Erythroblast (primary cell): Measurements from ENCODE around the gene THADA.

Experiments used
- GATA1 ChIP-seq: IDR thresholded peaks from 2 replicates; pipeline ENCODE4 v1.6.1; 2011; ENCODE audit warnings: low read depth, mild to moderate bottlenecking, control low read depth, low read length, moderate library complexity
- POLR2A ChIP-seq: IDR thresholded peaks from 2 replicates; pipeline ENCODE4 v1.6.1; 2011; ENCODE audit warnings: mild to moderate bottlenecking, low read length

DNA sequence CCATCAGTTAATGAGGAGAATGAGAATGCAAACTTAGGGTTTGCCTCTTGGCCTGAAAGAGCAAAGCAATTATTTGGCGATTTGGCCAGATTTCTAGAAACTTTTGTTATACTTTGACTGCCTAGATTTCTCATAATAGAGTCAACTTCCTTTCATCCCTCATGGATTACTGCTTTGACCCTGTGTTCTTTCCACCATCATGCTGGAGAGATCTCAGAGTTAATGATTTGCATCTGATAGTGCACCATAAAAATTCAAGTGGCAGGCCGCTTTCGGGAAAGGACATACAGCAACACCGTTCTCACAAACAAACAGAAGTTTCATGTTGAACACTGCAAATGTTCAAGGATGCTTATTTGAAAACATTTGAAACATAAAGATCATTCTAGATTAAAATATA is 225.7 kb downstream of the THADA start:
- TF ChIP-seq POLR2A (no peak), GATA1 (no peak)
